ENCODE results near the gene TRANK1.
"Not testable (repeated sequence)": the region's sequence is repeated elsewhere in the genome, so short reads cannot be mapped to it uniquely, and the experiment has no call there.

Gene TRANK1

DNA sequence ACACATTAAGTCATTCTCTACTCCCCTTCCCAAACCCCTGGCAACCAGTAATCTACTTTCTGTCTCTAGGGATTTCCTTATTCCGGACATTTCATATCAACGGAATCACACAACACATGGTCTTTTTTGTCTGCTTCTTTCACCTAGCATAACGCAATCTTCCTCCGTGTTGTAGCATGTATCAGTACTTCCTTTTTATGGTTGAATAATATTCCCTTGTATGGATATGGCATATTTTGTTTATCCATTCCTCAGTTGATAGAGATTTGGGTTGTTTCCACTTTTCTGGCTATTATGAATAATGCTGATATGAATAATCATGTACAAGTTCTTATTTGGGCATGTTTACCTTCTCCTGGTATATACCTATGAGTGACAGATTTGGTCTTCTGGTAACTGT is 63.1 kb downstream of the TRANK1 start:
- no peak for DNase-seq

DNA sequence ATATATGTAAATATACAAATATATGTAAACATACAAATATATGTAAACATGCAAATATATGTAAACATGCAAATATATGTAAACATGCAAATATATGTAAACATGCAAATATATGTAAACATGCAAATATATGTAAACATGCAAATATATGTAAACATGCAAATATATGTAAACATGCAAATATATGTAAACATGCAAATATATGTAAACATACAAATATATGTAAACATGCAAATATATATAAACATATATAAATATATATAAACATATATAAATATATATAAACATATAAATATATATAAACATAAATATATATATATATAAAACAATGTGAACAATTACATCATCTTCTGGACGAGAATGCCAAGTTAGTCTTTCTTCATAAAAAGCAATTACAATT is 65.0 kb downstream of the TRANK1 start:
- DNase-seq, result not testable (repeated sequence)

DNA sequence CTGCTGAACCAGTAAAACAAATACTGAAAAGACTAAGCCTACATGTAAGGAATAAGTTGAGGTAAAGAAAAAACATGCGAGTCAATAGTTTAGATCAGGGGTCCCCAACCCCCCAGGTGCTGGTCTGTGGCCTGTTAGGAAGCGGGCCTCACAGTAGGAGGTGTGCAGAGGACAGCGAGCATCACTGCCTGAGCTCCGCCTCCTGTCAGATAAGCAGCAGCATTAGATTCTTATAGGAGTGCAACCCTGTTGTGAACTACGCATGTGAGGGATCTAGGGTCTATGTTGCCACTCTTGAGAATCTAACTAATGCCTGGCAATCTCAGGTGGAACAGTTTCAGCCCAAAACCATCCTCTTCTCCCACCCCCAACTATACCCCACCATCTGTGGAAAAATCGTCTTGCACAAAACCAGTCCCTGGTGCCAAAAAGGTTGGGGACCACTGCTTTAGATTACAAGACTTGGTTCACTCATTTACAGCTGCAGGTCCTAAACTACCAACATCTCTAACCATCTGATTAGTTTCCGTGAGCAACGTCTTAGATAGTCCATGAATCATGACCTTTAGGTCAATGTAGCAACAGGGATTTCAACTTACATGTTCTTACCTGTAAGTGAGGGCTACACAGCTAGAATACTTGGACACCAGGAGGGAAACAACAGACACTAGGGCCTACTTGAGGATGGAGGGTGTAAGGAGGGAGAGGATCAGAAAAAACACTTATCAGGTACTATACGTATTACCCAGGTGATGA is 66.7 kb downstream of the TRANK1 start:
- DNase-seq, result no peak

DNA sequence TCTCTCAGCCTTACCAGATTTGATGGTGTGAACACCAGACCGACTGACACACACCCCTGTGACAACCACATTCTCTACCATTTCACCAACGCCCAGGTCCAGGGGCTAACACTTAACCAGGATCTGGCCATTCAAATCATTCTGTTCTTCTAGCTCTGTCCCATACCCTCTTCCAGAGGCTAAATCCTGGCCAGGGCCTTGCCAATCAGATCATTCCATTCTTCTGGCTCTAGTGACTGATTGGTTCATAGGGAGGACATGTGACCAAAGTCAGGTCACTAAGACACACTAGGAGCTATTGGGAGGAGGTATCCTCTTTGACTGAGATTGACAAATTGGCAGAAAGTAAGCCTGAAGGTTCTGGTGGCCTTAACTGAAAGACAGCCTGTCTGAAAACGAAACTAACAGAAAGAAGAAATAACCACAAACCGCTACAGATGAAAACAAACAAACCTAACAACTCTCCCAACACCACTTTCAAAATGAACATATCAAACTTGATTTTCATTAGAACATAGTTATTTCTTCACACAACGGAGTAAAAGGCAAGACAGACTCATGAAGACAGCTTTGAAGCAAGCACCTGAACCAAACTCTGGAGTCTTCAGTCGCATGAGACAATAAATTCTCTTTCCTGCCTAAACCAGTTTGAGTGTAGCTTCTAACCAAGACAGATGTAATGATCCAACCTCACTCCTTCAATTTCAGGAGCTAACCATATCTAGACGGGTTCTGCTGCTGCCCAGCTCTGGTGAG is 68.5 kb downstream of the TRANK1 start:
- DNase-seq, result no peak

DNA sequence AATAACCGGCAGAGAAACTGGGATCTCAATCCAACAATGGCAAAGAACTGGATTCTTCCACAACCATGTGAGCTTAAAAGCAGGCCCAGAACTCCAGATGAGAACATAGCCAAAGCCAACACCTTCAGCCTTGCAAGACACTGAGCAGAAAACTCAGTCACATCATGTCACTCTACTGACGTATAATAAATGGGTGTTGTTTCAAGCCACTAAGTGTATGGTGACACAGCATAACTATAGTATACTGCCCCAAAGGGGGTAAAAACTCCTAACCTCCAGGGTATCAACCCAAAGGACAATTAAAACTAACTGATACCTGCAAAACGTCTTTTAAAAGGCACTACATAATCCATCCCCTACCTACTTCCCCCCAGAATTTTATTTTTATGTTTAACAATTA is 69.5 kb downstream of the TRANK1 start:
- no peak for DNase-seq

DNA sequence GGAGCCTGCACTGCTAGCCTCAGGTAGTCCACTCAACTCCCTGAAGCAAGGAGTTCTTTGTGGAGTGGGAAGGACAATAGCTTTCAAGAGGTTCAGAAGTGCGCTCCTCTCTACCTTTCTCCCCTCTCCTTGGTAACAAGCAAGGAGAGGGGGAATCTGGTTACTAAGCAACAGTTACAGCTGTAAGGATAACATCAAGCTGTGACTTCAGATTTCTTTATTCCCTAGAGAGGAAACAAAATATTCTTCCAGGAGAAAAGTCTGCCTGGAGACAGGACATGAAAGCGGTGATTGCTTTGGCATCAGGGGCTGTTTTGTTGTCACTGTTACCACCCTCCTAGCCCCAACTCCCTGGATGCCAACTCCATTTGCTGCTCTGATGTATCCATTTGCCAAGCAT is 70.4 kb downstream of the TRANK1 start:
- no peak for DNase-seq

DNA sequence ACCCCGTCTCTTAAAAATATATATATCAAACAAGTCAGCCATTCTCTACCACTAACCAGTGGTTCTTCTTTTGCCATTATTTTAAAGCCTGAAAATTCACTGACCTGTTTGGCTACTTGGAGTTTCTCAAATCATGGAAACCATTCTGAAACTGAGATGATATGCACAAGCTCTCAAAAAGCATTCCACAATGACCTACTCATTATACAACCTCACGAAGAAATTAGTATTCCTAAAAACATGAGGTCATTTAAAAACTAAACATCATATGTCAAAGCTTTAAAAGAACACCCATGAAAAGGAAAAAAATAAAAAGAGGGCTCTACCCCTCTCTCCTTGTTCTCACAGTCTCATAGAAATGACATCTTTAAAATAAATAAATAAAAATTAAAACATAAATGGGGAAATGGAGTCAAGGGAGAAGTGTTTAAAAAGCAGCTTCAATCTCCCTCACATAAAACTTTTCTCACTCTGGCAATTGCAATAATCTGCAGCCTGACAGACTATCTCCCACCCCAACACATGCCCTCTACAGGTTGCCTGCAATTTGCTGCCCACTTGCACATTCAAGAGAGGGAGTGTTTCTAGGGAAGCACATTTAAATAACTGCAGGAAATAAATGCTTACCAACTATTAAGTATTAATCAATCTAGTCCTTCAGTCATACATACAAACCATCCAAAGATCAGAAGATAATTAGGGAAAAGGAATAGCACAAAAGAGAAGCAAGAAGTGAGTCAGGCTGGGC is 73.3 kb downstream of the TRANK1 start:
- no peak for DNase-seq

DNA sequence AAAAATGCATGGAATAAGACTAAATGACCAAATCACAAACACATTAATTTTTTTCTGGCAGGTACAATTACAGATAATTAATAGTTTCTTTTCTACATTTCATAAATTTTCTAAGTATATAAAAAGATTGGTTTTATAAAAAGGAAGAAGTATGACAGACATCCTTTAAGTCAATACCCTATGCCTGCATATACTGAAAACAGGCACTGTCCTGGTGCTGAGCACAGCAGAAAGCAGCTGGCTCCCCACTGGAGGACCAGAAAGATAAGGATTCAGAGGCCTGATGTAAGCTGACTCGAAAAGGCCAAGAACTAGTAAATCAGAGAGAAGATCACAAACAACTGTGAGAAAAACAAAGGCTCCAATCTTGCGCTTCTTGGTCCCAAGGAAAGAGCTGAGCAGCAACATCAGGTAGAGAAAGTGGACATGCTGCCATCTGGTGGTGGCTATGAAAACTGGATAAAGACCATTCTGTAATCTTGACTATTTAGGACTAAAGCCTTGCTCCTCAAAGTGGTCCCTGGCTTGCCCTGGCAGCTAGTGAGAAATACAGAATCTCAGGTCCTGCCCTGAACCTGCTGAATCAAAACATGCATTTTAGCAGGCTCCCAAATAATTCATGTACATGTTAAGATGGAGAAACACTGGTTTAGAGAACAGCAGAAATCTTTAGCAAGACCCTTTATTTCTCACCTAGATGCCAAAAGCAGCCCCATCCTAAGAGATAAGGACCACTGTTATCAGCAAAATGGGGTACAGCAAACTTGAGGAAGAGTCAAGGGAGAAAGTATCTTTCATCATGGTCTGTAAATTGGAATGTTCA is 76.0 kb downstream of the TRANK1 start:
- peak; percentile 2 for DNase-seq

DNA sequence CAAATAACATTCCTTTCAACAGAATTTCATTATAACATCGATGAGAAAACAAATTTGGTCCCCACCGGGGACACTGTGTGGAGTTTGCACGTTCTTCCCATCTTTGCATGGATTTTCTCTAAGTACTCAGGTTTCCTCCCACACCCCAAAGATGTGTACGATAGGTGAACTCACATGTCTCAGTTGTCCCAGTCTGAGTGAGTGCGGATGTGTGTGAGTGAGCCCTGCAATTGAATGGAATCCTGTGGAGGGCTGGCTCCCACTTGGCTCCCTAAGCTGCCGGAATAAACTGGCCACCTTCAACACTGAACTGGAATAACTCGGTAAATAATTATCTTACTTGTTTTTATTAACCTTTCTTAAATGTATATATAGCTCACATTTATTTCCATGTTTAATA is 77.0 kb downstream of the TRANK1 start:
- DNase-seq, result no peak

DNA sequence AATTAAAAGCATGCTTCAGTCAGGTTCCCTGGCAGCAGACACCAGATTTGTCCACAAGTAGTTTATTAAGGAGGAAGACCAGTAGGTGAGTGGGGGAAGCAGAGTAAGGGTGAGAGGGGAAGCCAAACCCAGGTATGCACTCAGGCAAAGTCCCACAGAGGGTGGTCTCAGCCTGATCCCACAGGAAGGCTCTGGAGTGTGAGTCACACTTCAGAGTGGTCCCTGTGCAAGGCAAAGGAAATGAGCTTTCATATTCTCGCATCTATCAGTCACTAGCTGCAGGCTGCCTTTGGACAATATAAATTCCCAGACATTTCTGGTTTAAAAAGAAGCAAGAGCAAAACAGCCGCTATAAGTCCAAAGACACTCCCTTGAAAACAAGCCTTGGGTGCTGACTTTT is 78.5 kb downstream of the TRANK1 start:
- DNase-seq, result no peak

DNA sequence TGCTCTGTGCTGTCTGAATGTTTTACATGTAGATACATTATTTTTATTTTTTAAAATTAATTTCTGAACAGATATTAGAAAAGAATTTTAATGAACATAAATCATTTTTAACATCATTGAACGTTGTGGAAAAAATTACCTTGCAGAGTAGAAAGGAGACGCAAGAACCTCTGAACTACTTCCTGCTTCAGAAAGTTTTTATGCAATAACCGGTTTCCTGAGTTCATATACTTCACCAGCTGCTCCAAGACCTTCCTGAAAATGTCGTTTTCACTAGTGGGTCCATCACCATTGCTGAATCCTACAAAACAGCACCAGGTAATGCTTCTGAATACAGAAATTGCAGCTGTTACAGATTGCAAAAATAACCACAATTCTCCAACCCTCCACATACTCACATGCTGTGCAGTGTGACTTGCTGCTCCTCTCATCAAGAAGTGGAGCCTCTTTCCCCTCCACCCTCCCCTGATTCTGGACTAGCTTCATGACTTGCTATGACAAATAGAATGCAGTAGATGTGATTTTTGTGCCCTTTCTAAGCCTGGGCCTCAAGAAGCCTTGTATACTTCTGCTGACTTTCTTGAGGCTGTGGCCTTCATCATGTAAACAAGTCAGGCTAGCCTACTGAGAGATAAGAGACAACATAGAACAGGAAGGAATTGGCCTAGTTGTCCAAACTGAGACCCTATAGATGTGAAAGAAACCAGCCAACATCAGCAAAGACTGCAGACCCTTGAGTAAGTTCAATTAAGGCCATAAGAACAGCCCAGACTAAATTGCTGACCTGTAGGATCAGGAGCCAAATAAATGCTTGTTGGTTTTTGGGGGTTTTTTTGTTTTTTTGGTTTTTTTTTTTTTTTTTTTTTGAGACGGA is 80.4 kb downstream of the TRANK1 start:
- no peak for DNase-seq

DNA sequence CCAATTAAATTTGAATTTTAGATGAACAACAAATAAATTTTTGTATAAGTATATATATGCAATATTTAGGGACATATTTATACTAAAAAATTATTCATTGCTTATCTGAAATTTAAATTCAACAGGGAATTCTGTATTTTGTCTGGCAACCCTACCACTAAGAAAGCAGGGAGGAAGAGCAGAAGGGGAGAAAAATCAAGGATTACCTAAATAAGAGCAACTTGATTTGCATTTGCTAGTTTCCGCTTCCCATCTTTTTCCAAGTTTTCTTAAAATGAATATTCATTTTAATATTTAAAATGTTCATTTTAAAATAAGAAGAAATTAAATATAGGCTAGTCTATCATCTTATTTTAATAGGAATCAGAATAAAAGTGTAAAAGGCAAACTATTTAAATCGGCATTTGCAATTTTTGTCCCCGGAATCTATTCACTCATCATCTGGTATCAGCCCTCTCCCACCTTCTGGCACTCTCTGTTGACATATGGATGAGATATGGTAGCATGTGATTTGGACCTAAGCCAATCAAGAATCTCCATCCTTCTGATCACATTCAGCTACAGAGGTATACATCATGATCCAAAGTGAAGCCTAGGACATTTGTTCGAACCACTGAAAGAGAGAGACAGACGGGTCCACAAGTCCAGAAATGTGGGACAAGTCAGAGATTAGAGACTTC is 82.6 kb downstream of the TRANK1 start:
- DNase-seq, result no peak

DNA sequence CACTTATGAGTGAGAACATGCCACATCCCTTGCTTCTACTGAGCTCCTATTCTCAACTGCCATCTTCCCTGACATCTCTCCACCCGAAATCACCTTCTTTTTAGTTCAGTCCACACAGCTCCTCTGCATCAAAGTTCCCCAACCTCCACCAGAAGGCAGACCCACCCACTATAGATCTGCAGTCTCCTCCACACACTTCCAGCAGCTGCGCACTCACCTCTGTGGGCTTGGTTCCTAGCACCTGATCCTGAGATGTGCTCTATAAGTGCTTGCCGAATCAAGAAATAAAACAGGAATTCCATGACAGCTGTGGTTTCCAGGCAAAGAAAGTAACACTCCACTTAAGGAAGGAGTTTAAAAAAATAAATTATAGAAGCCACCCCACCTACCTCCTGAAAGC is 85.4 kb downstream of the TRANK1 start:
- no peak for DNase-seq

DNA sequence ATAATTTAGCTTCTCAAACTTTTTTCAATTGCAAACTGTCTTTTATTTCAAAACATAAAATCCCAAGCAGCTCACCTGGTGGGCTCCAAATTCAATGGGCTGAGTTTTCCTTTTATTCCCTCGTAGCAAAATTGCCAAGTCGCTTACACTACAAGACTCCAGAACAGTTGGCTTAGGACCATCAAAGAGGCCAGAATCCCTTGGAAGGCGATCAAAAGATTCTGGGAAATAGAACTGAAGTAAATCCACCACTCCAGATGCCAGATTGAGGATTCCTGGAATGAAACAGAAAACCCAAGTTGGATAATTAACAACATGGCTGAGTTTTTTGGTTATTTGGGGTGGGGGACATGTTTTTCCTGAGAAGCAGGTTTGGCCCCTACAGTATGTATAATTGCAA is 92.8 kb downstream of the TRANK1 start:
- no peak for DNase-seq

DNA sequence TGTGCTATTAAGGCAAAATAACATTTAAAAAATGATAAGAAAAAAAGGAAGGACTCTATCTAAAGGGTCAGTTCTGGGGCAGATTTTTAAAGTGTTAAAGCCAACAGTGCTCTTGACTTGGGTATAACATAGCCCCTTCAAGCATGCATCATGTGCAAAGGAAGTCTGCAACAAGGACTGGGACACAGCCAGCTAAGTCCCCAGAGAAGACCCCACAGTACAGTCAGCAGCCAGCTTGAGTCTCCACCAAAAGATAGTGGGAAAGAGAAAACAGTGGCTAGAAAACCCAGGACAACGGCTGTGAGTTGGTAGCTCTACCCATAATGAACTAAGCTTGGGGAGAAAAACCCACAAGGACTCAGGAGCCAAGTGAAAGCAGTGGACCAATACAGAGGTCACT is 94.1 kb downstream of the TRANK1 start:
- no peak for DNase-seq

DNA sequence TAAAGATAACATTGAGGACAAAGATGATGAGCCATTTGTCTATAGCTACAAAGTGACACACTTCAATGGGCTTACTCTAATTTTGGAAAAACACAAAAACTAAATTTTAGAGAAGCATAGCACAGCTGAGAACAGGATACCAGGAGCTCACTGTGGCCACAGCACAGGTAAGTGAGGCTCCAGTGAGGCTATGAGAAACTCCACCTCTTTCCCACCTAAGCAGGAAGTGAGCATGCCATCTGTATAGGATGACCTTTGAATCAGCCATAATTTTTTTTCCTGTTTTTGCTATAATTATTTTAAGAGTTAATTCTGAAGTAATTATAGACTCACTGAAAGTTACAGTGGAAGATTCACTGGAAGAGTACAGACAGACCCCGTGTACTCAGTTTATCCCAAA is 98.4 kb downstream of the TRANK1 start:
- DNase-seq, result no peak

DNA sequence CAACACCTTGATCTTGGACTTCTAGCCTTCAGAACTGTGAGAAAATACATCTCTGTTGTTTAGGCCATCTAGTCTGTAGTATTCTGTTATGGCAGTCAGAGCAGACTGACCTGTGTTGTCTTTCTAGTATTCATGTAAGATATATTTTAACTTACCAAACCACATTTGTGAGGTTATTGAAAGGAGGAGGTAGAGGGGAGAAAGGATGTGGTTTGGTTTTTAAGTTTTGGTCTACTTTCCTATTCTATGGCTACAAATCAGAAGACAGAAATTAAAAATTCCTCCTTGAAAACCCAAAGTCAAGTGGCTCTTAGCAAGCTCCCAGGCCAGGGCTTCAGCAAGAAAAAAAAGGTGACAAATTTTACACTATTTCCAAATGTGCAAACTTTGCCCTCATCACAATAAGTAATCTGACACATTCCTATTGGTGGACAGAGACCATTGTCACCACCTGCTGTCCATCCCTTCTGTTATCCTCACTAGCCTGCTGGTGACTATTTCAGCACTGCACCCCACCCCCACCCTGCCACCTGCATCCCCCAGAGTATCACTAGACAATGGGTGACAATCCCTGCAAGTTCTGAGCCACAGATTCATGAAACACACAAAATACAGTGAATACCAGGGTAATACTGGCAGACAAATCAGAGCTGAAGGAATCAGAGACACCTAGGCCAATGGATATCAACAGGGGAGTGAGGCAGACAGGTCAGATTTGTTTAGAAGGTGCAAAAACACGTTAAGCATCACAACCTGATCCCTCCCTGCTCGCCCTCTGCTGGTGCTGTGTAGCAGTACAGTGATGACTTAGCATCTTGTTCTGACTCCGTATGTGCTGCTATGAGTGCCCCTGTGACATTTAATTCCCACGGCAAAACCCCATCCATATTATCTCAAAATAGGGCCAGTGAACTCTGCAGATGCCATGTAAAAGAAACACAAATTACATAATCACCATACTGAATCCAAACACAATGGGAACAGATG is 101.5 kb downstream of the TRANK1 start:
- DNase-seq, result no peak

DNA sequence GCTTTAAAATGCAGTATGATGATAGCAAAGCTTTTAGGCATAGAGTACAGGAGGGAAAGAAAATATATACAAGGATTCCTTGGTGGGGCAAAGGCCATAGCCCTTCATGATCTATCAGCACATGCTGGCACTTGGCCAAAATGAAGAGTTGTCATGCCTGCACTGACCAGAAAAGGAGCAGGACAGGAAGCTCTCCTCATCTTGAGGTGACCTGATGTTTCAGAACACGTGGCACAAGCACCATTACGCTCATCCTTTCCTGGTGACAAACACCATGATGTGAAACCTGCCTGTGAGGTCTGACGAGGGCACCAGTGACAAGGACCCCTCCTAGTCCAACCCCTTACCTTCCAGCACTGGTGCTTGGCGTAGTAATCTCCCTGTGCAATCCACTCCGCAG is 102.6 kb downstream of the TRANK1 start:
- DNase-seq, result no peak

DNA sequence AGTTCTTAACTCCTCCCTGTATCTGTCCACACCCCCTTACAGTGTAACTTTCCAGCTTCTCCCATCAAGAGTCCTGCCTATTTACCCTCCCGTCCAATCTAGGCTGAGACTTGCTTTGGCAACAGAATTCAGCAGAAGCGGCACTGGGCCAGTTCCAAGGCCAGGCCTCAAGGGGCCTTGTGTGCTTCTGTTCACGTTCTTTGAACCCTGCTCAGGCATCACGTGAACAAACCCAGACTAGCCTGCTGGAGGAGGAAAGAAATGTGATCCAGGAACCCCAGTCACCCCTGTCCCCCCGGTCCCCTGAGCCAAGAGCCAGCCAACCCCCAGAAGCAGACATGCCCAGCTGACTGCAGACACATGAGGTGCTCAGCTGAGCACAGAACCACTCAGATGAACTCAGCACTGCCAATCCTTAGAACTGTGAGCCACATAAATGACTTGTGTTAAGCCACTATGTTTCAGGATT is 104.4 kb downstream of the TRANK1 start:
- DNase-seq, result no peak

DNA sequence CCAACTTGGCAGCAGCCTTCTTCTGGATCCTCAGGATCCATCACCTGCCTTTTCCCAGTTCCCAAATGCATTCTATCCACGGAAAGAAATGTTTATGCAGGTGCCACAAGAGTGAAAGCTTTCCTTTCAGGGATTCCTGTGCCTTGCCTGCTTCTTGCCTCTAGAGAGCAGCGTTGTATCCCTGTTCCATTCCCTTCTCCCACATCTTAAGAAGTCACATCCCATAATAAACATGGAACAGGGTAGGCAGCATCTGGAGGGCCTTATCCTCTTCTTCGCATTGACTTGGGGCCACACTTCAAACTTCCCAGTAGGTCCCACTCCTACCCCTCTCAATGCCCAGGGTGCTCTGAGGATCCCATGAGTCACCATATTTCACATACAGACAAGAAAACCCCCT is 107.8 kb downstream of the TRANK1 start:
- no peak for DNase-seq

Measured in NCI-H1436 treated with DMSO at 0.1 percent for 48 hours (cell line).